WI38 (cell line): ENCODE data around the gene IMPACT.

Experiments used
- H3K4me3 ChIP-seq: 2 replicates; pipeline ENCODE4 v1.5.1; 2011; ENCODE audit warnings: low read depth, mild to moderate bottlenecking, control low read depth, low read length
- CTCF ChIP-seq: IDR thresholded peaks from 2 replicates; pipeline ENCODE4 v1.5.1; 2012; ENCODE audit warnings: low read depth, mild to moderate bottlenecking, control low read depth, low read length

IMPACT gene

GRCh38 chr18:24402209-24402785 is 24.2 kb upstream of the IMPACT start:
- H3K4me3 ChIP-seq, result no peak overlapping the region
- no peak for TF ChIP-seq CTCF

- TF ChIP-seq CTCF, result no peak
- H3K4me3 ChIP-seq, result no peak overlapping the region
These were observed 23.4 kb upstream of the IMPACT start for GRCh38 chr18:24403076-24403475.

- no peak for TF ChIP-seq CTCF
- no peak overlapping the region for H3K4me3 ChIP-seq
These were observed 21.9 kb upstream of the IMPACT start for GRCh38 chr18:24404591-24404990.

GRCh38 chr18:24408496-24408895 is 18.0 kb upstream of the IMPACT start:
- no peak overlapping the region for H3K4me3 ChIP-seq
- no peak for TF ChIP-seq CTCF

GRCh38 chr18:24413148-24413547 is 13.3 kb upstream of the IMPACT start:
- no peak overlapping the region for H3K4me3 ChIP-seq
- TF ChIP-seq CTCF, result peak; percentile 47

GRCh38 chr18:24414349-24415003 is 12.0 kb upstream of the IMPACT start:
- H3K4me3 ChIP-seq, result no peak overlapping the region
- no peak for TF ChIP-seq CTCF

- no peak for TF ChIP-seq CTCF
- no peak overlapping the region for H3K4me3 ChIP-seq
These were observed 9.0 kb upstream of the IMPACT start for GRCh38 chr18:24417480-24417879.
